Karpas-422 (cell line): ENCODE data around the gene AOAH. TPM values are rescaled to one million over a fixed set of nuclear protein-coding genes. Genes with fewer than 3 reads are reported as not detected.

ENCODE experiments used
- DNase-seq: peaks from one replicate; pipeline ENCODE4 v3.0.0-alpha.2; 2015
- H2AFZ ChIP-seq: fragments of 200-600 bp; sonication (generic); 2 replicates; pipeline ENCODE4 v1.6.1; 2014; ENCODE audit warnings: antibody characterized with exemption, low read length, mixed read lengths
- H3K27ac ChIP-seq: fragments of 200-600 bp; sonication (generic); 2 replicates; pipeline ENCODE4 v1.5.1; 2014; ENCODE audit warnings: mild to moderate bottlenecking, low read length, moderate library complexity
- H3K27me3 ChIP-seq: fragments of 200-600 bp; sonication (generic); 2 replicates; pipeline ENCODE4 v1.6.1; 2014; ENCODE audit warnings: low read length, mixed read lengths
- H3K36me3 ChIP-seq: fragments of 200-600 bp; sonication (generic); 2 replicates; pipeline ENCODE4 v1.6.1; 2014; ENCODE audit warnings: low read length, mixed read lengths; ENCODE audit not compliant: insufficient read depth
- H3K4me1 ChIP-seq: fragments of 200-600 bp; sonication (generic); 2 replicates; pipeline ENCODE4 v1.6.1; 2014; ENCODE audit warnings: mild to moderate bottlenecking, low read length, mixed read lengths
- H3K4me2 ChIP-seq: fragments of 200-600 bp; sonication (generic); 2 replicates; pipeline ENCODE4 v1.6.1; 2014; ENCODE audit warnings: low read length, low read depth, mild to moderate bottlenecking; ENCODE audit not compliant: poor library complexity, severe bottlenecking
- H3K4me3 ChIP-seq: fragments of 200-600 bp; sonication (generic); 2 replicates; pipeline ENCODE4 v1.5.1; 2014; ENCODE audit warnings: mild to moderate bottlenecking, antibody characterized with exemption, low read length, mixed read lengths
- H3K79me2 ChIP-seq: fragments of 200-600 bp; sonication (generic); 2 replicates; pipeline ENCODE4 v1.6.1; 2014; ENCODE audit warnings: mild to moderate bottlenecking, low read length, mixed read lengths
- H3K9ac ChIP-seq: fragments of 200-600 bp; sonication (generic); 2 replicates; pipeline ENCODE4 v1.6.0; 2014; ENCODE audit warnings: low read length
- H3K9me2 ChIP-seq: fragments of 200-600 bp; sonication (generic), shearing (Covaris generic); replicated peaks from 2 replicates; pipeline ENCODE4 v1.6.0; 2014; ENCODE audit warnings: mild to moderate bottlenecking, low read length, moderate library complexity; ENCODE audit not compliant: insufficient read depth
- H3K9me3 ChIP-seq: fragments of 300-700, 200-600 bp; sonication (generic); 2 replicates; pipeline ENCODE4 v1.6.1; 2014; ENCODE audit warnings: low read length, mixed read lengths
- H4K20me1 ChIP-seq: fragments of 200-600 bp; sonication (generic); 2 replicates; pipeline ENCODE4 v1.6.1; 2014; ENCODE audit warnings: mild to moderate bottlenecking, antibody characterized with exemption, low read length, low read depth; ENCODE audit not compliant: insufficient read depth
- total RNA-seq: library from RNA; depleted of rRNA; stranded (reverse); fragments of >200 nt; shearing (Covaris generic); gene quantifications from 2 replicates; pipeline ENCODE4 v1.2.3, GENCODE V29; 2014; ENCODE audit warnings: low replicate concordance

The AOAH gene
- total RNA-seq, 1 experiment from 2014 or later, result not detected

- no peak overlapping the region for H3K27ac ChIP-seq
- DNase-seq, result no peak
These were observed 18.8 kb upstream of the AOAH start for GRCh38 chr7:36742911-36743775.

GRCh38 chr7:36741866-36742265 is 17.6 kb upstream of the AOAH start:
- no peak overlapping the region for H3K4me3 ChIP-seq

More at GRCh38 chr7:36742911-36743775, 18.8 kb upstream of the AOAH start:
- no peak overlapping the region for H3K4me2 ChIP-seq
- no peaks in the 10 kb centered on the region for H3K9me2 ChIP-seq
- H3K9me3 ChIP-seq, result no peaks in the 10 kb centered on the region
- no peaks in the 10 kb centered on the region for H3K4me1 ChIP-seq
- H3K9ac ChIP-seq, result no peak overlapping the region
- H4K20me1 ChIP-seq, result no peaks in the 10 kb centered on the region
- H3K27me3 ChIP-seq, result no peaks in the 10 kb centered on the region
- H2AFZ ChIP-seq, result no peak overlapping the region
- no peak overlapping the region for H3K4me3 ChIP-seq
- H3K79me2 ChIP-seq, result no peaks in the 10 kb centered on the region
- H3K36me3 ChIP-seq, result no peaks in the 10 kb centered on the region

GRCh38 chr7:36739351-36739750 is 15.1 kb upstream of the AOAH start:
- no peak overlapping the region for H3K4me3 ChIP-seq
- H3K9me3 ChIP-seq, result no peaks in the 10 kb centered on the region
- no peak overlapping the region for H3K27ac ChIP-seq
- DNase-seq, result no peak
- H4K20me1 ChIP-seq, result no peaks in the 10 kb centered on the region
- no peak overlapping the region for H3K4me2 ChIP-seq
- H3K4me1 ChIP-seq, result peaks cover 9% of the 10 kb centered on the region
- no peaks in the 10 kb centered on the region for H3K79me2 ChIP-seq
- H3K9ac ChIP-seq, result no peak overlapping the region
- H3K36me3 ChIP-seq, result no peaks in the 10 kb centered on the region
- no peaks in the 10 kb centered on the region for H3K9me2 ChIP-seq
- no peak overlapping the region for H2AFZ ChIP-seq
- 0 out of 2 replicates have a peak, but pooled peaks cover 3% of the 10 kb centered on the region for H3K27me3 ChIP-seq

More at GRCh38 chr7:36741866-36742265, 17.6 kb upstream of the AOAH start:
- Histone ChIP-seq H4K20me1 (no peaks in the 10 kb centered on the region), H3K27me3 (no peaks in the 10 kb centered on the region), H2AFZ (no peak overlapping the region), H3K36me3 (no peaks in the 10 kb centered on the region), H3K27ac (no peak overlapping the region), H3K4me1 (peaks cover 3% of the 10 kb centered on the region), H3K79me2 (no peaks in the 10 kb centered on the region), H3K9me2 (no peaks in the 10 kb centered on the region), H3K9ac (no peak overlapping the region), H3K4me2 (no peak overlapping the region), H3K9me3 (no peaks in the 10 kb centered on the region)
- DNase-seq, result no peak

- Histone ChIP-seq H3K4me2 (no peak overlapping the region), H2AFZ (no peak overlapping the region), H3K79me2 (no peaks in the 10 kb centered on the region), H4K20me1 (no peaks in the 10 kb centered on the region), H3K27me3 (0 out of 2 replicates have a peak, but pooled peaks cover 3% of the 10 kb centered on the region), H3K9me2 (no peaks in the 10 kb centered on the region), H3K4me3 (no peak overlapping the region), H3K27ac (no peak overlapping the region), H3K4me1 (peaks cover 9% of the 10 kb centered on the region), H3K36me3 (no peaks in the 10 kb centered on the region), H3K9me3 (no peaks in the 10 kb centered on the region), H3K9ac (no peak overlapping the region)
- DNase-seq, result peak; percentile 47
These were observed 12.6 kb upstream of the AOAH start for GRCh38 chr7:36736899-36737211.

GRCh38 chr7:36736090-36736898 is 12.0 kb upstream of the AOAH start:
- Histone ChIP-seq H3K27me3 (0 out of 2 replicates have a peak, but pooled peaks cover 3% of the 10 kb centered on the region), H3K27ac (no peak overlapping the region), H3K4me3 (no peak overlapping the region), H3K79me2 (no peaks in the 10 kb centered on the region), H4K20me1 (no peaks in the 10 kb centered on the region), H3K4me2 (no peak overlapping the region), H3K9me2 (no peaks in the 10 kb centered on the region), H3K4me1 (peaks cover 9% of the 10 kb centered on the region), H3K9ac (no peak overlapping the region), H3K36me3 (no peaks in the 10 kb centered on the region), H2AFZ (no peak overlapping the region), H3K9me3 (no peaks in the 10 kb centered on the region)
- DNase-seq, result no peak

- no peak for DNase-seq
- no peaks in the 10 kb centered on the region for H3K36me3 ChIP-seq
- H3K79me2 ChIP-seq, result no peaks in the 10 kb centered on the region
- H3K9me3 ChIP-seq, result no peaks in the 10 kb centered on the region
- H3K27ac ChIP-seq, result no peak overlapping the region
- 0 out of 2 replicates have a peak, but pooled peaks cover 3% of the 10 kb centered on the region for H3K27me3 ChIP-seq
- H3K4me1 ChIP-seq, result peaks cover 9% of the 10 kb centered on the region
- H4K20me1 ChIP-seq, result no peaks in the 10 kb centered on the region
- no peak overlapping the region for H3K4me3 ChIP-seq
- H3K9ac ChIP-seq, result no peak overlapping the region
- no peak overlapping the region for H2AFZ ChIP-seq
- no peak overlapping the region for H3K4me2 ChIP-seq
- H3K9me2 ChIP-seq, result no peaks in the 10 kb centered on the region
These were observed 10.9 kb upstream of the AOAH start for GRCh38 chr7:36735172-36735571.

- H4K20me1 ChIP-seq, result no peaks in the 10 kb centered on the region
- no peak overlapping the region for H3K4me3 ChIP-seq
- H3K9me3 ChIP-seq, result no peaks in the 10 kb centered on the region
- H3K36me3 ChIP-seq, result no peaks in the 10 kb centered on the region
- DNase-seq, result no peak
- no peak overlapping the region for H3K27ac ChIP-seq
- H3K9ac ChIP-seq, result no peak overlapping the region
- no peak overlapping the region for H2AFZ ChIP-seq
- no peak overlapping the region for H3K4me2 ChIP-seq
- H3K79me2 ChIP-seq, result no peaks in the 10 kb centered on the region
- H3K4me1 ChIP-seq, result peaks cover 9% of the 10 kb centered on the region
- no peaks in the 10 kb centered on the region for H3K9me2 ChIP-seq
- H3K27me3 ChIP-seq, result 0 out of 2 replicates have a peak, but pooled peaks cover 3% of the 10 kb centered on the region
These were observed 10.4 kb upstream of the AOAH start for GRCh38 chr7:36734731-36735130.

GRCh38 chr7:36733411-36733810 is 9.1 kb upstream of the AOAH start:
- no peak overlapping the region for H3K4me3 ChIP-seq
- no peaks in the 10 kb centered on the region for H4K20me1 ChIP-seq
- no peak for DNase-seq
- no peak overlapping the region for H3K9ac ChIP-seq
- H3K79me2 ChIP-seq, result no peaks in the 10 kb centered on the region
- H3K27ac ChIP-seq, result no peak overlapping the region
- 0 out of 2 replicates have a peak, but pooled peaks cover 3% of the 10 kb centered on the region for H3K27me3 ChIP-seq
- peaks cover 9% of the 10 kb centered on the region for H3K4me1 ChIP-seq
- no peak overlapping the region for H2AFZ ChIP-seq
- no peaks in the 10 kb centered on the region for H3K9me2 ChIP-seq
- H3K36me3 ChIP-seq, result no peaks in the 10 kb centered on the region
- H3K4me2 ChIP-seq, result no peak overlapping the region
- H3K9me3 ChIP-seq, result no peaks in the 10 kb centered on the region
